HEK293 (cell line): ENCODE results near the gene CCSER1.

ENCODE experiments used
- CTCF ChIA-PET: fragments of 350-600 bp; formaldehyde crosslinking; extraction: SDS; loops from one replicate; lab custom pipeline; 2021; ENCODE audit warnings: antibody characterized with exemption; lab: Yijun Ruan, JAX
- POLR2A ChIA-PET: fragments of 300-600 bp; formaldehyde crosslinking; extraction: SDS; loops from one replicate; lab custom pipeline; 2020; ENCODE audit warnings: antibody characterized with exemption, inconsistent platforms; lab: Yijun Ruan, JAX
- H3K27ac ChIP-seq: fragments of 200-500 bp; sonication (Bioruptor generic); 2 replicates; pipeline ENCODE4 v1.5.1; 2014; ENCODE audit warnings: low read depth, low read length, control low read depth, inconsistent platforms; ENCODE audit errors: extremely low read depth
- H3K36me3 ChIP-seq, 2 experiments: fragments of 200-500 bp in 1 of 2; sonication (Bioruptor generic) in 1 of 2; 1 replicate in 1 of 2; 2 replicates in 1 of 2; pipeline ENCODE4 v1.5.1; 2014 to 2017; ENCODE audit warnings: inconsistent platforms in 2 of 2, low read length in 2 of 2; ENCODE audit not compliant: control insufficient read depth in 2 of 2, insufficient read depth in 1 of 2
- H3K4me1 ChIP-seq: fragments of 200-500 bp; sonication (Bioruptor generic); 2 replicates; pipeline ENCODE4 v1.5.1; 2014; ENCODE audit warnings: mild to moderate bottlenecking, low read length, inconsistent platforms; ENCODE audit not compliant: control insufficient read depth, insufficient read depth
- H3K4me3 ChIP-seq: 2 replicates; pipeline ENCODE4 v1.5.1; 2011; ENCODE audit warnings: low read depth, mild to moderate bottlenecking, control low read depth, low read length, moderate library complexity
- H3K9me3 ChIP-seq: fragments of 200-500 bp; sonication (Bioruptor generic); 2 replicates; pipeline ENCODE4 v1.5.1; 2014; ENCODE audit warnings: low read depth, low read length, inconsistent platforms; ENCODE audit not compliant: control insufficient read depth, insufficient read depth
- BCL11A ChIP-seq: fragments of 450-650 bp; formaldehyde crosslinking; IDR thresholded peaks from 2 replicates; pipeline ENCODE4 v1.5.1; 2016; ENCODE audit warnings: low read depth, missing biosample characterization, missing genetic modification characterization
- FEZF1 ChIP-seq: fragments of 450-650 bp; formaldehyde crosslinking; IDR thresholded peaks from 2 replicates; pipeline ENCODE4 v1.5.1; 2016; ENCODE audit warnings: missing biosample characterization, missing genetic modification characterization
- GLIS2 ChIP-seq: fragments of 450-650 bp; formaldehyde crosslinking; IDR thresholded peaks from 2 replicates; pipeline ENCODE4 v1.5.1; 2016; ENCODE audit warnings: missing biosample characterization, missing genetic modification characterization
- IKZF3 ChIP-seq: fragments of 450-650 bp; IDR thresholded peaks from 2 replicates; pipeline ENCODE4 v1.5.0; 2018; ENCODE audit warnings: missing biosample characterization, mild to moderate bottlenecking, missing genetic modification characterization, moderate library complexity
- PRDM10 ChIP-seq: fragments of 450-650 bp; formaldehyde crosslinking; IDR thresholded peaks from 2 replicates; pipeline ENCODE4 v1.5.1; 2016; ENCODE audit warnings: missing biosample characterization, missing genetic modification characterization
- ZBTB7A ChIP-seq: fragments of 450-650 bp; formaldehyde crosslinking; IDR thresholded peaks from 2 replicates; pipeline ENCODE4 v1.5.1; 2016; ENCODE audit warnings: low read depth, missing biosample characterization, missing genetic modification characterization
- ZNF121 ChIP-seq: fragments of 450-650 bp; formaldehyde crosslinking; IDR thresholded peaks from 2 replicates; pipeline ENCODE4 v1.5.1; 2016; ENCODE audit warnings: missing biosample characterization, missing genetic modification characterization
- ZNF146 ChIP-seq: fragments of 450-650 bp; formaldehyde crosslinking; IDR thresholded peaks from 2 replicates; pipeline ENCODE4 v1.5.1; 2016; ENCODE audit warnings: missing biosample characterization, missing genetic modification characterization
- ZNF16 ChIP-seq: fragments of 450-650 bp; formaldehyde crosslinking; IDR thresholded peaks from 2 replicates; pipeline ENCODE4 v1.5.1; 2016; ENCODE audit warnings: low read depth, missing biosample characterization, missing genetic modification characterization
- ZNF223 ChIP-seq: fragments of 450-650 bp; formaldehyde crosslinking; IDR thresholded peaks from 2 replicates; pipeline ENCODE4 v1.5.1; 2016; ENCODE audit warnings: missing biosample characterization, missing genetic modification characterization
- ZNF23 ChIP-seq: fragments of 450-650 bp; formaldehyde crosslinking; IDR thresholded peaks from 2 replicates; pipeline ENCODE4 v1.5.1; 2016; ENCODE audit warnings: missing biosample characterization, missing genetic modification characterization, borderline replicate concordance
- ZNF391 ChIP-seq: fragments of 450-650 bp; formaldehyde crosslinking; IDR thresholded peaks from 2 replicates; pipeline ENCODE4 v1.5.1; 2016; ENCODE audit warnings: low read depth, missing biosample characterization, missing genetic modification characterization, borderline replicate concordance
- ZNF48 ChIP-seq: fragments of 450-650 bp; formaldehyde crosslinking; IDR thresholded peaks from 2 replicates; pipeline ENCODE4 v1.5.1; 2016; ENCODE audit warnings: missing biosample characterization, missing genetic modification characterization
- ZNF530 ChIP-seq: fragments of 450-650 bp; formaldehyde crosslinking; IDR thresholded peaks from 2 replicates; pipeline ENCODE4 v1.5.1; 2016; ENCODE audit warnings: low read depth, missing biosample characterization, missing genetic modification characterization
- ZNF555 ChIP-seq: fragments of 450-650 bp; formaldehyde crosslinking; conservative IDR thresholded peaks from 2 replicates; pipeline ENCODE4 v1.5.1; 2017; ENCODE audit warnings: missing biosample characterization, mild to moderate bottlenecking, missing genetic modification characterization, inconsistent platforms
- ZNF561 ChIP-seq: fragments of 450-650 bp; IDR thresholded peaks from 2 replicates; pipeline ENCODE4 v1.5.1; 2018; ENCODE audit warnings: missing biosample characterization, missing genetic modification characterization, borderline replicate concordance
- ZNF660 ChIP-seq: fragments of 450-650 bp; IDR thresholded peaks from 2 replicates; pipeline ENCODE4 v1.5.1; 2018; ENCODE audit warnings: missing biosample characterization, mild to moderate bottlenecking, missing genetic modification characterization
- ZNF670 ChIP-seq: fragments of 450-650 bp; formaldehyde crosslinking; IDR thresholded peaks from 2 replicates; pipeline ENCODE4 v1.5.1; 2016; ENCODE audit warnings: missing biosample characterization, missing genetic modification characterization, low read depth
- ZNF747 ChIP-seq: fragments of 450-650 bp; formaldehyde crosslinking; IDR thresholded peaks from 2 replicates; pipeline ENCODE4 v1.5.1; 2016; ENCODE audit warnings: missing biosample characterization, missing genetic modification characterization
- ZNF777 ChIP-seq: fragments of 450-650 bp; formaldehyde crosslinking; IDR thresholded peaks from 2 replicates; pipeline ENCODE4 v1.5.1; 2017; ENCODE audit warnings: missing biosample characterization, missing genetic modification characterization, borderline replicate concordance
- ZNF843 ChIP-seq: fragments of 450-650 bp; formaldehyde crosslinking; IDR thresholded peaks from 2 replicates; pipeline ENCODE4 v1.5.1; 2016; ENCODE audit warnings: missing biosample characterization, missing genetic modification characterization
- ZSCAN23 ChIP-seq: fragments of 450-650 bp; formaldehyde crosslinking; IDR thresholded peaks from 2 replicates; pipeline ENCODE4 v1.5.1; 2016; ENCODE audit warnings: missing biosample characterization, missing genetic modification characterization
- TF ChIP-seq, protein P1 (sequence below): fragments of 450-650 bp; formaldehyde crosslinking; IDR thresholded peaks from 2 replicates; pipeline ENCODE4 v1.5.1; 2016; ENCODE audit warnings: missing biosample characterization, missing genetic modification characterization
- TF ChIP-seq, protein P2 (sequence below): fragments of 450-650 bp; formaldehyde crosslinking; IDR thresholded peaks from 2 replicates; pipeline ENCODE4 v1.5.1; 2017; ENCODE audit warnings: missing biosample characterization, missing genetic modification characterization

The CCSER1 gene

DNA sequence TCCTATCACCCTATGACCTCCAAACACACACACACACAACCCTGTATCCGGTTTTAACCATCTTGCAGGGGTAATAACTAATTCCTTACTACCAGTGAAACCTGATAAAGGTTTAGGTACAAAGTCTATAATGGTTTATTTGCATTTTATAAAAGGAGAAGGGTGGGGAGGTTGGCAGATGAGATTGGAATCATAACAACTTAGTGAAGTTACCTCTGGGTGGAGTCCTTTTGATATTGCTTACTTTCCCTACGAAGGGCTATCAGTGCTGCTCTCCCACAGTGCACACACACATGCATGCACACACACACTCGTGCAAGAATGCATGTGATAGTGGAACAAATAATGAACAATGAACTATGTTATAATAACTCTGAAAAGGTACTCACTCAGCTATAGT, 56.1 kb downstream of the CCSER1 start:
- TF ChIP-seq GLIS2 (no peak), PRDM10 (tag by site-specific recombination) (peak; percentile 52), ZNF660 (0 out of 2 replicates have a peak, but pooled peaks have one; percentile 14)
- TF ChIP-seq, all 188 proteins: peak for 2
- H3K9me3 ChIP-seq, result no peaks in the 10 kb centered on the region
- POLR2A ChIA-PET, result no interaction called here
- H3K4me1 ChIP-seq, result peaks cover 10% of the 10 kb centered on the region
- H3K27ac ChIP-seq, result no peak overlapping the region
- no peak overlapping the region for H3K4me3 ChIP-seq
- CTCF ChIA-PET, result no interaction called here
- no peaks in the 10 kb centered on the region for H3K36me3 ChIP-seq

DNA sequence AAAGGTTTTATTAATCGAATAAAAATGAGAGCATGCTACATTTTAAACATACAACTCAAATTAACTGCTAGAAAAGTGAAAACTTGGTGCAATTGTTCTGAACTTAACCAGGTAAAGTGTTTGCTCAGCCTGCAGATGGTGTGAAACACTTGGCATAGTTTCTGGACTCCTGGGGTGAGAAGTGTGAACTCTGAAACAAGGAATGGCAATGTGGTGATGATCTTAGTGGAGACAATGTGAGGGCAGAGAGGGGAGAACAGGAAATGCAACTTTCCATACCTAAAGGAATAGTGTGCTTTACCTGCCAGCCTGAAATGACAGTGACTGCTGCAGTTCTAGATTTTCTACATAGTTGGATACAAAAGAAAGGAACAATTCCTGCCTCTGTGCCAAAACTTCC, 57.4 kb downstream of the CCSER1 start:
- CTCF ChIA-PET, result no interaction called here

DNA sequence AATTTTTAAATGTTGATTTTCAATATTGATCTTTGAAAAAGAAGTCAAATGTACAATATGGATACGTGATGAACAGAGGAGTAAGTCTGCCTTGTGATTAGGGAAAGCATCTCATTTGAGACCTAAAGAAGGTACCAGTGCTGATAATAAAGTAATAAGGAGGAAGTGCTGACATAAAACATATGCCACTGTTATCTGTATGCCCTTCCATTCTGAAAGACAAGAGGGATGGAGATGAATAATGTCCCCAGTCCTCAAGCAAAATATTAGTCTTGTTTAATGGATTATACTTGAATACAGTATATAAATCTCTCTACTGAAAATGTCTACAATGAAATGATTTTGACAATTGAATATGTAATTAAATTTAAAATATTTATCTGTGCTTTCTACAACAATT, 58.2 kb downstream of the CCSER1 start:
- H3K27ac ChIP-seq, result no peak overlapping the region
- H3K4me3 ChIP-seq, result no peak overlapping the region
- no peaks in the 10 kb centered on the region for H3K9me3 ChIP-seq
- TF ChIP-seq ZNF121 (tag by site-specific recombination) (no peak), ZNF391 (tag by site-specific recombination) (no peak), FEZF1 (tag by site-specific recombination) (no peak), BCL11A (tag by site-specific recombination) (no peak), ZNF530 (tag by site-specific recombination) (no peak), ZNF16 (no peak), ZNF23 (tag by site-specific recombination) (no peak), ZNF777 (tag by site-specific recombination) (no peak), ZSCAN23 (tag by site-specific recombination) (no peak), ZBTB7A (no peak)
- CTCF ChIA-PET, result no interaction called here
- peaks cover 10% of the 10 kb centered on the region for H3K4me1 ChIP-seq
- no peaks in the 10 kb centered on the region for H3K36me3 ChIP-seq
- POLR2A ChIA-PET, result no interaction called here

More for the DNA sequence above, 57.4 kb downstream of the CCSER1 start:
- H3K4me1 ChIP-seq, result peaks cover 10% of the 10 kb centered on the region
- no peak overlapping the region for H3K27ac ChIP-seq
- POLR2A ChIA-PET, result no interaction called here
- H3K36me3 ChIP-seq, result no peaks in the 10 kb centered on the region
- no peaks in the 10 kb centered on the region for H3K9me3 ChIP-seq
- TF ChIP-seq ZNF747, result no peak
- TF ChIP-seq ZNF843 (tag by site-specific recombination), result no peak
- no peak for TF ChIP-seq ZNF561 (tag by site-specific recombination)
- TF ChIP-seq ZNF223, result no peak
- TF ChIP-seq ZNF146 (tag by site-specific recombination), result no peak
- TF ChIP-seq IKZF3 (tag by site-specific recombination), result no peak
- TF ChIP-seq, protein P1, sequence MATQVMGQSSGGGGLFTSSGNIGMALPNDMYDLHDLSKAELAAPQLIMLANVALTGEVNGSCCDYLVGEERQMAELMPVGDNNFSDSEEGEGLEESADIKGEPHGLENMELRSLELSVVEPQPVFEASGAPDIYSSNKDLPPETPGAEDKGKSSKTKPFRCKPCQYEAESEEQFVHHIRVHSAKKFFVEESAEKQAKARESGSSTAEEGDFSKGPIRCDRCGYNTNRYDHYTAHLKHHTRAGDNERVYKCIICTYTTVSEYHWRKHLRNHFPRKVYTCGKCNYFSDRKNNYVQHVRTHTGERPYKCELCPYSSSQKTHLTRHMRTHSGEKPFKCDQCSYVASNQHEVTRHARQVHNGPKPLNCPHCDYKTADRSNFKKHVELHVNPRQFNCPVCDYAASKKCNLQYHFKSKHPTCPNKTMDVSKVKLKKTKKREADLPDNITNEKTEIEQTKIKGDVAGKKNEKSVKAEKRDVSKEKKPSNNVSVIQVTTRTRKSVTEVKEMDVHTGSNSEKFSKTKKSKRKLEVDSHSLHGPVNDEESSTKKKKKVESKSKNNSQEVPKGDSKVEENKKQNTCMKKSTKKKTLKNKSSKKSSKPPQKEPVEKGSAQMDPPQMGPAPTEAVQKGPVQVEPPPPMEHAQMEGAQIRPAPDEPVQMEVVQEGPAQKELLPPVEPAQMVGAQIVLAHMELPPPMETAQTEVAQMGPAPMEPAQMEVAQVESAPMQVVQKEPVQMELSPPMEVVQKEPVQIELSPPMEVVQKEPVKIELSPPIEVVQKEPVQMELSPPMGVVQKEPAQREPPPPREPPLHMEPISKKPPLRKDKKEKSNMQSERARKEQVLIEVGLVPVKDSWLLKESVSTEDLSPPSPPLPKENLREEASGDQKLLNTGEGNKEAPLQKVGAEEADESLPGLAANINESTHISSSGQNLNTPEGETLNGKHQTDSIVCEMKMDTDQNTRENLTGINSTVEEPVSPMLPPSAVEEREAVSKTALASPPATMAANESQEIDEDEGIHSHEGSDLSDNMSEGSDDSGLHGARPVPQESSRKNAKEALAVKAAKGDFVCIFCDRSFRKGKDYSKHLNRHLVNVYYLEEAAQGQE (tag by site-specific recombination), result no peak
- no peak for TF ChIP-seq ZNF555 (tag by site-specific recombination)
- TF ChIP-seq ZNF670 (tag by site-specific recombination), result no peak
- TF ChIP-seq, protein P2, sequence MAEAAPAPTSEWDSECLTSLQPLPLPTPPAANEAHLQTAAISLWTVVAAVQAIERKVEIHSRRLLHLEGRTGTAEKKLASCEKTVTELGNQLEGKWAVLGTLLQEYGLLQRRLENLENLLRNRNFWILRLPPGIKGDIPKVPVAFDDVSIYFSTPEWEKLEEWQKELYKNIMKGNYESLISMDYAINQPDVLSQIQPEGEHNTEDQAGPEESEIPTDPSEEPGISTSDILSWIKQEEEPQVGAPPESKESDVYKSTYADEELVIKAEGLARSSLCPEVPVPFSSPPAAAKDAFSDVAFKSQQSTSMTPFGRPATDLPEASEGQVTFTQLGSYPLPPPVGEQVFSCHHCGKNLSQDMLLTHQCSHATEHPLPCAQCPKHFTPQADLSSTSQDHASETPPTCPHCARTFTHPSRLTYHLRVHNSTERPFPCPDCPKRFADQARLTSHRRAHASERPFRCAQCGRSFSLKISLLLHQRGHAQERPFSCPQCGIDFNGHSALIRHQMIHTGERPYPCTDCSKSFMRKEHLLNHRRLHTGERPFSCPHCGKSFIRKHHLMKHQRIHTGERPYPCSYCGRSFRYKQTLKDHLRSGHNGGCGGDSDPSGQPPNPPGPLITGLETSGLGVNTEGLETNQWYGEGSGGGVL (tag by site-specific recombination), result no peak
- TF ChIP-seq ZNF48 (tag by site-specific recombination), result no peak
- H3K4me3 ChIP-seq, result no peak overlapping the region
